Globus pallidus (tissue), 1 donor: ENCODE data around the gene ZNF620.
"Not testable (repeated sequence)": the region's sequence is repeated elsewhere in the genome, so short reads cannot be mapped to it uniquely, and the experiment has no call there.

ENCODE experiments used
- DNase-seq: peaks from one replicate; pipeline ENCODE4 v3.0.0-alpha.2; 2015; ENCODE audit warnings: low spot score

ZNF620 gene

GRCh38 chr3:40505599-40506462 is at the start of gene ZNF620:
ZNF620 (plus strand) TSS chr3:40506039; CDS start chr3:40506353, 314 bp downstream.
- DNase-seq, result peak; percentile 77

- no peak for DNase-seq
Observed at GRCh38 chr3:40456279-40456939, 49.4 kb upstream of the ZNF620 start.

GRCh38 chr3:40456940-40457823 is 48.7 kb upstream of the ZNF620 start, which contains the start of gene RPL14:
RPL14 (plus strand) TSS chr3:40457339; CDS start chr3:40457472, 133 bp downstream.
- peak; percentile 96 for DNase-seq

GRCh38 chr3:40458473-40458872 is 47.4 kb upstream of the ZNF620 start:
- no peak for DNase-seq

GRCh38 chr3:40460481-40460880 is 45.4 kb upstream of the ZNF620 start:
- DNase-seq, result not testable (repeated sequence)

- no peak for DNase-seq
Observed at GRCh38 chr3:40461161-40461560, 44.7 kb upstream of the ZNF620 start.

- not testable (repeated sequence) for DNase-seq
Observed at GRCh38 chr3:40462838-40463237, 43.0 kb upstream of the ZNF620 start.

- no peak for DNase-seq
Observed at GRCh38 chr3:40463579-40463978, 42.3 kb upstream of the ZNF620 start.

GRCh38 chr3:40464339-40465110 is 41.3 kb upstream of the ZNF620 start:
- DNase-seq, result no peak

GRCh38 chr3:40465111-40465407 is 40.8 kb upstream of the ZNF620 start:
- DNase-seq, result no peak

GRCh38 chr3:40465456-40465855 is 40.4 kb upstream of the ZNF620 start:
- DNase-seq, result no peak

- DNase-seq, result no peak
Observed at GRCh38 chr3:40468018-40468417, 37.8 kb upstream of the ZNF620 start.

- DNase-seq, result no peak
Observed at GRCh38 chr3:40470701-40471100, 35.1 kb upstream of the ZNF620 start.

- peak; percentile 63 for DNase-seq
Observed at GRCh38 chr3:40476478-40477470, 29.1 kb upstream of the ZNF620 start, which contains the start of gene ZNF619. ZNF619 (plus strand) TSS chr3:40477122; CDS start chr3:40477980, 858 bp downstream.

GRCh38 chr3:40477666-40478065 is 28.2 kb upstream of the ZNF620 start:
- no peak for DNase-seq

GRCh38 chr3:40487172-40487571 is 18.7 kb upstream of the ZNF620 start:
- no peak for DNase-seq

- no peak for DNase-seq
Observed at GRCh38 chr3:40490916-40491315, 14.9 kb upstream of the ZNF620 start.

- DNase-seq, result no peak
Observed at GRCh38 chr3:40494698-40495097, 11.1 kb upstream of the ZNF620 start.

GRCh38 chr3:40497288-40497687 is 8.6 kb upstream of the ZNF620 start:
- no peak for DNase-seq

- DNase-seq, result no peak
Observed at GRCh38 chr3:40499952-40500351, 5.9 kb upstream of the ZNF620 start.
